Hepatocyte (in vitro differentiated cells): ENCODE measurements around the gene MS4A12. TPM values are rescaled to one million over a fixed set of nuclear protein-coding genes. Genes with fewer than 3 reads are reported as not detected.
"Not testable (repeated sequence)": the region's sequence is repeated elsewhere in the genome, so short reads cannot be mapped to it uniquely, and the experiment has no call there.

Experiments used
- DNase-seq: peaks from one replicate; pipeline ENCODE4 v3.0.0-alpha.2; 2016; ENCODE audit warnings: low spot score
- H2AFZ ChIP-seq: fragments of 200-600 bp; sonication (generic); 2 replicates; pipeline ENCODE4 v1.6.0; 2016; ENCODE audit warnings: antibody characterized with exemption, mild to moderate bottlenecking
- H3K27ac ChIP-seq: fragments of 200-600 bp; sonication (generic); 2 replicates; pipeline ENCODE4 v1.5.1; 2016; ENCODE audit warnings: mild to moderate bottlenecking
- H3K27me3 ChIP-seq: fragments of 200-600 bp; sonication (generic); 2 replicates; pipeline ENCODE4 v1.6.1; 2016
- H3K36me3 ChIP-seq: fragments of 200-600 bp; sonication (generic); replicated peaks from 2 replicates; pipeline ENCODE4 v1.5.1; 2016; ENCODE audit warnings: low read depth; ENCODE audit not compliant: insufficient read depth
- H3K4me1 ChIP-seq: fragments of 200-600 bp; sonication (generic); 2 replicates; pipeline ENCODE4 v1.5.1; 2016; ENCODE audit warnings: mild to moderate bottlenecking, moderate library complexity; ENCODE audit not compliant: insufficient read depth
- H3K4me2 ChIP-seq: fragments of 200-600 bp; sonication (generic); 2 replicates; pipeline ENCODE4 v1.6.0; 2016
- H3K4me3 ChIP-seq: fragments of 200-600 bp; sonication (generic); 2 replicates; pipeline ENCODE4 v1.5.1; 2016; ENCODE audit warnings: mild to moderate bottlenecking
- H3K79me2 ChIP-seq: fragments of 200-600 bp; sonication (generic); 2 replicates; pipeline ENCODE4 v1.6.0; 2017; ENCODE audit warnings: mild to moderate bottlenecking
- H3K9me2 ChIP-seq: fragments of 200-600 bp; sonication (generic); replicated peaks from 2 replicates; pipeline ENCODE4 v1.6.0; 2017; ENCODE audit warnings: mild to moderate bottlenecking; ENCODE audit not compliant: insufficient read depth
- H3K9me3 ChIP-seq: fragments of 200-600 bp; sonication (generic); 2 replicates; pipeline ENCODE4 v1.5.1; 2016; ENCODE audit warnings: low read depth, mild to moderate bottlenecking
- H4K20me1 ChIP-seq: fragments of 200-600 bp; sonication (generic); 2 replicates; pipeline ENCODE4 v1.6.0; 2016; ENCODE audit warnings: mild to moderate bottlenecking; ENCODE audit not compliant: insufficient read depth, poor library complexity, severe bottlenecking
- CTCF ChIP-seq: fragments of 200-600 bp; sonication (generic); IDR thresholded peaks from 2 replicates; pipeline ENCODE4 v1.5.1; 2016; ENCODE audit warnings: antibody characterized with exemption, mild to moderate bottlenecking; ENCODE audit not compliant: poor library complexity
- EZH2 ChIP-seq: fragments of 200-600 bp; sonication (generic); IDR thresholded peaks from 2 replicates; pipeline ENCODE4 v1.6.1; 2016; ENCODE audit warnings: antibody characterized with exemption, mild to moderate bottlenecking, borderline replicate concordance
- EZH2phosphoT487 ChIP-seq: fragments of 200-600 bp; sonication (generic); IDR thresholded peaks from one replicate; pipeline ENCODE4 v1.6.1; 2018; ENCODE audit warnings: antibody characterized with exemption, mild to moderate bottlenecking, low read depth, moderate library complexity; ENCODE audit not compliant: unreplicated experiment, severe bottlenecking
- WGBS: methylation state at CpG from one replicate; pipeline ENCODE4 v1.1.6; 2016; ENCODE audit warnings: low lambda C conversion rate; ENCODE audit errors: missing lambda C conversion rate; 5-methylcytosine and 5-hydroxymethylcytosine counted together
- polyA plus RNA-seq: library from polyadenylated mRNA; unstranded; fragments of >200 nt; fragmentation: Nextera tagmentation; extraction: Ambion mirVana; gene quantifications from 2 replicates; pipeline ENCODE4 v1.2.1, GENCODE V29; 2016
- total RNA-seq: library from RNA; depleted of rRNA; stranded (reverse); fragments of >200 nt; gene quantifications from 2 replicates; pipeline ENCODE4 v1.2.3, GENCODE V29; 2014

Gene MS4A12
- total and polyA plus RNA-seq, 2 experiments from 2014 or later = not detected

GRCh38 chr11:60500276-60500910 is 7.8 kb downstream of the MS4A12 start:
- TF ChIP-seq EZH2phosphoT487 (no peak), CTCF (no peak), EZH2 (no peak)

DNA sequence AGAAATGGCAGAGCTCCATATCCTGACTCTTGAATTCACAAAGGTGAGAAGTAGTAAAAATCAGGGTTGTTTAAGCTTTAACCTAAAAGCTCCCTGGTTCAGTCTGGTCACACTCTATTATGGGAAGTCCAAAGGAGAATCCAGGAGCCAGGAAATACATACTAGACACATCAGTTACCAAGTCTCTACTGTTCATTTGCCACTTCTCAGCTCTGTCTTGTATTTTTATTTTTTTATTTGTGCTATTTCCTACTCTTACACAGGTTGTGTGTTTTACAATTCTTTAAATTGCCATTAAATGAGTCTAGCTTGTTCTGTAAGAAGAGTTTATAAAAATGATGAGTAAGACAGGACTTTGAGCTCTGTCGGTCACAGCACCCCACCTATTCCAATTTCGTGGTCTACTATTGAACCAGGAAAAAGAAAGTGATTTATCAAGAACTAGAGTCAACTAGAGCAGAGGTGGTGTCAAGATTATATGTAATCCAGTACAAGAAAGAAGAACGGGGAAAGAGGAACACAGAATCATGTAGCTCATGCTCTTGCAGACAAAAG is 9.7 kb downstream of the MS4A12 start:
- Histone ChIP-seq H3K9me3 (no peaks in the 10 kb centered on the region), H3K4me2 (no peak overlapping the region), H3K79me2 (no peaks in the 10 kb centered on the region), H3K9me2 (no peaks in the 10 kb centered on the region), H3K4me1 (no peaks in the 10 kb centered on the region), H3K4me3 (no peak overlapping the region), H3K27me3 (no peaks in the 10 kb centered on the region), H4K20me1 (no peaks in the 10 kb centered on the region), H2AFZ (no peak overlapping the region), H3K36me3 (no peaks in the 10 kb centered on the region), H3K27ac (peak overlapping the region; percentile 25)
- TF ChIP-seq EZH2phosphoT487 = no peak
- no peak for TF ChIP-seq EZH2
- TF ChIP-seq CTCF = no peak
- DNase-seq = no peak
- 68% methylated on average over 3 of the region's 3 CpGs for WGBS

More at GRCh38 chr11:60500276-60500910, 7.8 kb downstream of the MS4A12 start:
- Histone ChIP-seq H3K4me3 (no peak overlapping the region), H2AFZ (no peak overlapping the region), H3K36me3 (no peaks in the 10 kb centered on the region), H3K9me3 (no peaks in the 10 kb centered on the region), H3K4me2 (no peak overlapping the region), H3K4me1 (no peaks in the 10 kb centered on the region), H3K79me2 (no peaks in the 10 kb centered on the region), H3K27ac (no peak overlapping the region), H4K20me1 (no peaks in the 10 kb centered on the region), H3K27me3 (no peaks in the 10 kb centered on the region), H3K9me2 (no peaks in the 10 kb centered on the region)
- DNase-seq = no peak
- WGBS = 59% methylated on average over 3 of the region's 3 CpGs

GRCh38 chr11:60504219-60504905 is 11.8 kb downstream of the MS4A12 start:
- H3K27ac ChIP-seq = no peak overlapping the region

GRCh38 chr11:60509609-60510008 is 17.0 kb downstream of the MS4A12 start:
- WGBS = 82% methylated on average over 15 of the region's 15 CpGs
- not testable (repeated sequence) for DNase-seq

More at GRCh38 chr11:60504219-60504905, 11.8 kb downstream of the MS4A12 start:
- H3K79me2 ChIP-seq = no peaks in the 10 kb centered on the region
- no peak overlapping the region for H3K4me2 ChIP-seq
- H3K4me1 ChIP-seq = no peaks in the 10 kb centered on the region
- no peak overlapping the region for H2AFZ ChIP-seq
- H3K36me3 ChIP-seq = no peaks in the 10 kb centered on the region
- H4K20me1 ChIP-seq = no peaks in the 10 kb centered on the region
- WGBS = 82% methylated on average over 3 of the region's 3 CpGs
- H3K27me3 ChIP-seq = no peaks in the 10 kb centered on the region
- no peaks in the 10 kb centered on the region for H3K9me2 ChIP-seq
- TF ChIP-seq EZH2 (no peak), EZH2phosphoT487 (no peak), CTCF (no peak)
- no peaks in the 10 kb centered on the region for H3K9me3 ChIP-seq
- H3K4me3 ChIP-seq = no peak overlapping the region
- DNase-seq = no peak

GRCh38 chr11:60510209-60510608 is 17.6 kb downstream of the MS4A12 start:
- not testable (repeated sequence) for H3K4me3 ChIP-seq, H3K27me3 ChIP-seq, H3K4me1 ChIP-seq, H4K20me1 ChIP-seq, H3K9me3 ChIP-seq, H2AFZ ChIP-seq, H3K4me2 ChIP-seq, H3K79me2 ChIP-seq, H3K9me2 ChIP-seq, H3K27ac ChIP-seq, H3K36me3 ChIP-seq, DNase-seq
- 94% methylated on average over 6 of the region's 28 CpGs for WGBS

More at GRCh38 chr11:60509609-60510008, 17.0 kb downstream of the MS4A12 start:
- not testable (repeated sequence) for H3K4me2 ChIP-seq, H2AFZ ChIP-seq, H3K36me3 ChIP-seq, H3K4me1 ChIP-seq, H3K27ac ChIP-seq, H3K4me3 ChIP-seq, H3K27me3 ChIP-seq, H3K9me3 ChIP-seq, H3K9me2 ChIP-seq, H4K20me1 ChIP-seq, H3K79me2 ChIP-seq
